G401 (cell line): ENCODE data around the gene RABEP2. TPM values are rescaled to one million over a fixed set of nuclear protein-coding genes. Genes with fewer than 3 reads are reported as not detected.
"Not testable (repeated sequence)": the region's sequence is repeated elsewhere in the genome, so short reads cannot be mapped to it uniquely, and the experiment has no call there.

Source experiments
- DNase-seq: peaks from one replicate; pipeline ENCODE4 v3.0.0-alpha.2; 2015; ENCODE audit warnings: low spot score
- in situ Hi-C: cut with HindIII; loops from 2 replicates; pipeline ENCODE4 v1.10.0; 2016; ENCODE audit warnings: low sequenced_read_pairs, mixed read lengths
- total RNA-seq: library from RNA; depleted of rRNA; stranded (reverse); fragments of >200 nt; shearing (Covaris generic); gene quantifications from 2 replicates; pipeline ENCODE4 v1.2.3, GENCODE V29; 2014

RABEP2 gene
- total RNA-seq, 1 experiment from 2014 or later: 34.6 TPM

- no peak for DNase-seq
- in situ Hi-C loops: no loop called here
These were observed 19.2 kb downstream of the RABEP2 start for GRCh38 chr16:28905800-28906372.

GRCh38 chr16:28905229-28905754 lies 19.7 kb downstream of the RABEP2 start:
- in situ Hi-C loops: no loop called here

GRCh38 chr16:28904828-28905227 lies 20.2 kb downstream of the RABEP2 start:
- in situ Hi-C loops: no loop called here
- DNase-seq: no peak

More at GRCh38 chr16:28905229-28905754, 19.7 kb downstream of the RABEP2 start:
- no peak for DNase-seq

GRCh38 chr16:28904363-28904762 lies 20.7 kb downstream of the RABEP2 start:
- no peak for DNase-seq
- in situ Hi-C loops: no loop called here

GRCh38 chr16:28903344-28904042 lies 21.5 kb downstream of the RABEP2 start:
- in situ Hi-C loops: no loop called here
- no peak for DNase-seq

GRCh38 chr16:28902909-28903308 lies 22.1 kb downstream of the RABEP2 start:
- in situ Hi-C loops: no loop called here
- no peak for DNase-seq

GRCh38 chr16:28901862-28902261 lies 23.2 kb downstream of the RABEP2 start:
- in situ Hi-C loops: no loop called here
- DNase-seq: no peak

- in situ Hi-C loops: no loop called here
- DNase-seq: no peak
These were observed 24.4 kb downstream of the RABEP2 start for GRCh38 chr16:28900601-28901000.

GRCh38 chr16:28899882-28900590 lies 25.0 kb downstream of the RABEP2 start:
- DNase-seq: no peak
- in situ Hi-C loops: no loop called here

- in situ Hi-C loops: no loop called here
- DNase-seq: no peak
These were observed 26.1 kb downstream of the RABEP2 start for GRCh38 chr16:28898942-28899341.

GRCh38 chr16:28898266-28898665 lies 26.8 kb downstream of the RABEP2 start:
- in situ Hi-C loops: no loop called here
- DNase-seq: no peak

GRCh38 chr16:28897826-28898225 lies 27.2 kb downstream of the RABEP2 start:
- in situ Hi-C loops: no loop called here
- no peak for DNase-seq

- in situ Hi-C loops: no loop called here
- DNase-seq: no peak
These were observed 29.4 kb downstream of the RABEP2 start for GRCh38 chr16:28895609-28896008.

GRCh38 chr16:28893291-28893690 lies 31.7 kb downstream of the RABEP2 start:
- DNase-seq: no peak
- in situ Hi-C loops: no loop called here

GRCh38 chr16:28891964-28892890 lies 32.8 kb downstream of the RABEP2 start:
- DNase-seq: no peak
- in situ Hi-C loops: no loop called here

- DNase-seq, in situ Hi-C loops: not testable (repeated sequence)
These were observed 34.7 kb downstream of the RABEP2 start for GRCh38 chr16:28890355-28890754.

GRCh38 chr16:28886945-28887344 lies 38.1 kb downstream of the RABEP2 start:
- DNase-seq: no peak
- in situ Hi-C loops: no loop called here

GRCh38 chr16:28884045-28884444 lies 41.0 kb downstream of the RABEP2 start:
- in situ Hi-C loops: no loop called here
- DNase-seq: no peak
